HEK293T (cell line): ENCODE data around the gene TPMT.

Experiments
- ARNT ChIP-seq: fragments of 450-650 bp; IDR thresholded peaks from 2 replicates; pipeline ENCODE4 v1.6.1; 2017; ENCODE audit warnings: mild to moderate bottlenecking
- BHLHE40 ChIP-seq: fragments of 450-650 bp; IDR thresholded peaks from 2 replicates; pipeline ENCODE4 v1.6.1; 2016; ENCODE audit warnings: mild to moderate bottlenecking, moderate library complexity, borderline replicate concordance
- ELF4 ChIP-seq: fragments of 450-650 bp; IDR thresholded peaks from 2 replicates; pipeline ENCODE4 v1.6.1; 2017; ENCODE audit warnings: antibody characterized with exemption
- FOXM1 ChIP-seq: fragments of 450-650 bp; IDR thresholded peaks from 2 replicates; pipeline ENCODE4 v1.6.1; 2017; ENCODE audit warnings: mild to moderate bottlenecking, borderline replicate concordance
- L3MBTL2 ChIP-seq: fragments of 450-650 bp; conservative IDR thresholded peaks from 2 replicates; pipeline ENCODE4 v1.6.1; 2016; ENCODE audit warnings: mild to moderate bottlenecking
- SP1 ChIP-seq: fragments of 450-650 bp; IDR thresholded peaks from 2 replicates; pipeline ENCODE4 v1.6.1; 2017
- SUZ12 ChIP-seq: fragments of 450-650 bp; IDR thresholded peaks from 2 replicates; pipeline ENCODE4 v1.6.1; 2016; ENCODE audit warnings: mild to moderate bottlenecking
- TARDBP ChIP-seq: fragments of 450-650 bp; IDR thresholded peaks from 2 replicates; pipeline ENCODE4 v1.6.1; 2016

- TF ChIP-seq L3MBTL2 (no peak), TARDBP (no peak), BHLHE40 (no peak), FOXM1 (no peak), SP1 (no peak), ELF4 (no peak), SUZ12 (no peak), ARNT (no peak)
Observed at GRCh38 chr6:18135171-18135570, 19.7 kb downstream of the TPMT start.
